Measurements from ENCODE around the gene SMARCC2. TPM values are rescaled to one million over a fixed set of nuclear protein-coding genes. Genes with fewer than 3 reads are reported as not detected.
A peak's percentile ranks its signal among the peaks of the same experiment; 100 is the strongest.

The SMARCC2 gene
- total RNA-seq, 1 donor from 2014 or later, result 147 TPM

DNA sequence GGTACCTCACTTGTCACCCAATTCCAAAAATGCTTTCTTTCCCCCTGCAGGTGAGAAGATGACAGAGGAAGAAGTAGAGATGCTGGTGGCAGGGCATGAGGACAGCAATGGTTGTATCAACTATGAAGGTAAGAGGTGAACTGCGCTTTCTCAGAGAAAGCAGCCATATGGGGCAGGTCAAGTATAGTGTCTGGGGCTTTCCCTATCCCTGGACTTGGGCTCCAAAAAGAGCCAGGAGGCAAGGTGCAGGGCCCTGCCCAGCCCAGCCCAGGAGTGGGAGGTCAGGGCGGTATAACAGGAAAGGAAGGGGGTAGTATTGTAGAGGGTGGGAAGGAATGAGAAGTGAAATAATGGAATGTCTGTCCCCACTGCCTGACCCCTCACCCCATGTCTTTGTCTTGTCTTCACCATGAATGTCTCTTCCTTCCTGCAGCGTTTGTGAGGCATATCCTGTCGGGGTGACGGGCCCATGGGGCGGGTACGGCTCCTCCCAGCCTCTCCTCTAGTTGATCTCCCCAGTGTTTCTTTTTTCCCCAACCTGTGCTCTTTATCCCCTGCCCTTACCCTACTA is 29.0 kb downstream of the SMARCC2 start:
- H3K9me3 Mint-ChIP-seq, result no peaks in the 10 kb centered on the region
- peak overlapping the region; percentile 100 for H3K4me3 Mint-ChIP-seq
- peak overlapping the region; percentile 100 for H3K27ac Mint-ChIP-seq
- H3K36me3 Mint-ChIP-seq, result peaks cover 51% of the 10 kb centered on the region
- peaks cover 46% of the 10 kb centered on the region for H3K4me1 Mint-ChIP-seq (ENCODE audit: unreplicated experiment)
- DNase-seq (ENCODE audit: extremely low spot score, unreplicated experiment), result no peak
- no peak for TF ChIP-seq CTCF (conservative IDR thresholded peaks at IDR 0.05)
- H3K27me3 Mint-ChIP-seq, result peaks cover 3% of the 10 kb centered on the region

GRCh38 chr12:56159482-56160192 is 29.6 kb downstream of the SMARCC2 start:
- Mint-ChIP-seq H3K27ac (peak overlapping the region; percentile 100), H3K9me3 (no peaks in the 10 kb centered on the region), H3K4me1 (ENCODE audit: unreplicated experiment) (peaks cover 48% of the 10 kb centered on the region), H3K27me3 (peaks cover 3% of the 10 kb centered on the region), H3K4me3 (peak overlapping the region; percentile 100), H3K36me3 (peaks cover 54% of the 10 kb centered on the region)
- no peak for DNase-seq (ENCODE audit: extremely low spot score, unreplicated experiment)
- no peak for TF ChIP-seq CTCF (conservative IDR thresholded peaks at IDR 0.05)

DNA sequence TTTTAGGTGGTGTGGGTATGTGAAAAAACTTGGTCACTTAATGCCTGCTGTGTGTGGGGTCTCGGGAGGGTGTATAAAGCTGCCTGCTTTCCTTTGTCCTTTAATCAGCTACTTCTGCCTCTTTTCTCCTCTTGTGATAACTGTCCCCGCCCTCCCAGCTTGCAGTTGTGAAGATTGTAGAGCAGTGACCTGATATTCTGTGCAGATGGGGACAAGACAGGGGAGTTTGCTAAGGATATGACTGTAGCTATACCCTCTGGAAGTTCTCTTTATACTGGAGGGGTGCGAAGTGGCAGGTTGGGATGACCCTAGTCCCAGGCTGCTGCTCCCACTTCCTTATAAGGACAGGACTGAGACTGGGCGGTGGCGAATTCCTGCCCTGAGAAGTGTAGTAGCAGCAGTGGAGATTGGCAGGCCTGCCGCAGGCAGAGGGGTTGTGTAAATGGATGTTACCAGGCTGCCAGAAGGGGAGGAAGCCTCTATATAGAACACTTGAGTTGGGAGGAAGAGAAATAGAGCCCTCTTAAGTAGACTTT is 30.3 kb downstream of the SMARCC2 start:
- Mint-ChIP-seq H3K4me1 (ENCODE audit: unreplicated experiment) (peaks cover 48% of the 10 kb centered on the region), H3K27ac (peak overlapping the region; percentile 100), H3K4me3 (peak overlapping the region; percentile 100), H3K9me3 (no peaks in the 10 kb centered on the region), H3K27me3 (peaks cover 3% of the 10 kb centered on the region), H3K36me3 (peaks cover 48% of the 10 kb centered on the region)
- TF ChIP-seq CTCF (conservative IDR thresholded peaks at IDR 0.05), result no peak
- DNase-seq (ENCODE audit: extremely low spot score, unreplicated experiment), result no peak

GRCh38 chr12:56158029-56158925 is 31.0 kb downstream of the SMARCC2 start, which contains the start of gene MYL6:
Gene MYL6 (plus strand): TSS chr12:56158359. CDS start chr12:56158402, 43 bp downstream.
- no peaks in the 10 kb centered on the region for H3K9me3 Mint-ChIP-seq
- H3K4me3 Mint-ChIP-seq, result peak within 1 kb of the TSS; percentile 100
- no peak for TF ChIP-seq CTCF (conservative IDR thresholded peaks at IDR 0.05)
- H3K4me1 Mint-ChIP-seq (ENCODE audit: unreplicated experiment), result peaks cover 49% of the 10 kb centered on the region
- peaks cover 3% of the 10 kb centered on the region for H3K27me3 Mint-ChIP-seq
- H3K36me3 Mint-ChIP-seq, result peaks cover 42% of the 10 kb centered on the region
- DNase-seq (ENCODE audit: extremely low spot score, unreplicated experiment), result peak; percentile 92
- H3K27ac Mint-ChIP-seq, result peak within 1 kb of the TSS; percentile 100

Measured in type B pancreatic cell (in vitro differentiated cells).